PFSK-1 (cell line): ENCODE data around the gene COX6A2.

ENCODE experiments used
- FOXP2 ChIP-seq: optimal IDR thresholded peaks from 2 replicates; pipeline ENCODE3; 2011; ENCODE audit warnings: borderline replicate concordance, control low read depth, inconsistent platforms; ENCODE audit not compliant: insufficient read depth; ENCODE audit errors: extremely low read length, extremely low read depth
- POLR2AphosphoS5 ChIP-seq: IDR thresholded peaks from 2 replicates; pipeline ENCODE4 v1.6.1; 2012; ENCODE audit warnings: low read depth, mild to moderate bottlenecking, control low read depth, low read length, moderate library complexity
- REST ChIP-seq, 2 experiments: IDR thresholded peaks; 2 replicates each; pipeline versions ENCODE4 v1.6.1 to v1.8.0; 2011 to 2012; ENCODE audit warnings: low read depth in 2 of 2, low read length in 2 of 2, control low read depth in 1 of 2, inconsistent platforms in 1 of 2, mild to moderate bottlenecking in 1 of 2, moderate library complexity in 1 of 2; ENCODE audit not compliant: insufficient read depth in 1 of 2
- SIN3A ChIP-seq: IDR thresholded peaks from 2 replicates; pipeline ENCODE4 v1.6.1; 2012; ENCODE audit warnings: mild to moderate bottlenecking, low read length, moderate library complexity, borderline replicate concordance; ENCODE audit not compliant: insufficient read depth
- TAF1 ChIP-seq: IDR thresholded peaks from 2 replicates; pipeline ENCODE4 v1.6.1; 2012; ENCODE audit warnings: low read length, control low read depth, borderline replicate concordance; ENCODE audit not compliant: insufficient read depth

The COX6A2 gene

GRCh38 chr16:31414706-31415105 lies 13.5 kb downstream of the COX6A2 start:
- TF ChIP-seq TAF1 (no peak), POLR2AphosphoS5 (no peak), REST (IDR thresholded peaks at IDR 0.05; ENCODE audit: insufficient read depth in 1 of 2, low read depth in 2 of 2, low read length in 2 of 2) (no peak), SIN3A (no peak), FOXP2 (no peak)

GRCh38 chr16:31413943-31414342 lies 14.2 kb downstream of the COX6A2 start:
- TF ChIP-seq REST (IDR thresholded peaks at IDR 0.05; ENCODE audit: insufficient read depth in 1 of 2, low read depth in 2 of 2, low read length in 2 of 2): no peak

- TF ChIP-seq REST (IDR thresholded peaks at IDR 0.05; ENCODE audit: insufficient read depth in 1 of 2, low read depth in 2 of 2, low read length in 2 of 2): no peak
- TF ChIP-seq SIN3A: no peak
- no peak for TF ChIP-seq TAF1
- no peak for TF ChIP-seq FOXP2
- TF ChIP-seq POLR2AphosphoS5: no peak
These were observed 14.8 kb downstream of the COX6A2 start for GRCh38 chr16:31413381-31413780.

GRCh38 chr16:31412750-31413149 lies 15.4 kb downstream of the COX6A2 start:
- TF ChIP-seq POLR2AphosphoS5 (no peak), FOXP2 (no peak), REST (IDR thresholded peaks at IDR 0.05; ENCODE audit: insufficient read depth in 1 of 2, low read depth in 2 of 2, low read length in 2 of 2) (no peak), SIN3A (no peak), TAF1 (no peak)

- no peak for TF ChIP-seq SIN3A
- TF ChIP-seq POLR2AphosphoS5: no peak
- TF ChIP-seq FOXP2: no peak
- TF ChIP-seq REST (IDR thresholded peaks at IDR 0.05; ENCODE audit: insufficient read depth in 1 of 2, low read depth in 2 of 2, low read length in 2 of 2): no peak
- TF ChIP-seq TAF1: no peak
These were observed 16.9 kb downstream of the COX6A2 start for GRCh38 chr16:31411024-31411844.
